Stimulated activated CD8-positive, alpha-beta memory T cell treated with anti-CD3 and anti-CD28 coated beads, Interleukin-7, amount 100 ng/mL, for 48 hours (primary cell): Measurements from ENCODE around the gene SLC38A4.
"Not testable (repeated sequence)": the region's sequence is repeated elsewhere in the genome, so short reads cannot be mapped to it uniquely, and the experiment has no call there.

Experiments used
- DNase-seq, 2 donors: peaks; one replicate each; pipeline ENCODE4 v3.0.0-alpha.2; 2020; ENCODE audit warnings: low read depth in 1 of 2; ENCODE audit errors: extremely low read depth in 1 of 2

The SLC38A4 gene

DNA sequence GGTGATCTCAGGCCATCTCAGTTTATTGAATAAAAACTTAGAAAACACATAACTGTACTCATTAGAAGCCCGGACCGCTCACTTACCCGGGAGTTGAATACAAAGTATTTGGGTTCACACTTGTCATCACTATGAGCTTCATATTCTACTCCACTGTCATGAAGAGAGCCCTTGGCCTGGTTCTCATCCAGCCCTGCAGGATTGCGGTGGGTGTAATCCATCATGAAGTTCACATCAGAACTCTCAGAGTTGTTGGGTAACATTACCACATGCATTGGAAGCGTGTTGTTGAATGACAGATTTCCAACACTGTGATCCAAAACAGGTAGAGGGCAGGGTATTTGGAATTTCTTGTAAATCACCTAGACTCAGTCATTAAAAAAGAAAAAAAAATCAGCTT lies 47.4 kb downstream of the SLC38A4 start:
- no peak for DNase-seq

DNA sequence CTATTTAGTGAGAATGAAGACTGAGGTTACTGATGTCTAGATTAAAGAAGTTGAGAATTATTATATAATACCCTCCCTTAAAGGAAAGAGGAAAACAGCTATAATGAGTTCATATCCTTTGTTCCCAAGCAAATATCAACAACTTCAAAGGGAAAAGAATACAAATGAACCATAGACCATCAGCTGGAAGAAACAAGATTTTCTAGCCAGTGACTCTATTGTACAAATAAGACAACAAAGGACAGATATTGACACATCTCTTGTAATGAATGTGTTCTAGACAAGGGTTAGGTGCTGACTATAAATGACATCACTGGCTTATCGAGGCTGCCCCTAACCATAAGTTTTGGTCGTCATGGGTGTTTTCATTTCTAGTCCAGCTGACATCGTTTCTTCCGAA lies 48.2 kb downstream of the SLC38A4 start:
- no peak for DNase-seq

DNA sequence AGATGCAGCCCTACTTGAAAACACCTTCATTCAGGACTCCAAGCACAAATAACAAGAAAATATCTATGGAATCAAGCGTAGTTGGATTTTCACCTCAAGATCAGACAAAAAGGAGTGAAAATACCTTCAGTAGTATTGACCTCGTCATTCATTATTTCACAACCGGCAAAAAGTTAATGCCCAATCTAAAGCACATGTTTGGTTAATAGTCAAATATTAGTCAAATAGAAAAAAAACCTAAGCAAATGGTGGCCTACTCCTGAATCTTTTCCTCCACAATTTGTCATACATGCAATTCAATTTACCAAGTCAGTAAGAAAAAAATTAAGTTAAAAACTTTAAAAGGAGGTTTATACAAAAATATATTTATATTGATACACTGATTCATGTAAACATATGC lies 50.0 kb downstream of the SLC38A4 start:
- DNase-seq: no peak

DNA sequence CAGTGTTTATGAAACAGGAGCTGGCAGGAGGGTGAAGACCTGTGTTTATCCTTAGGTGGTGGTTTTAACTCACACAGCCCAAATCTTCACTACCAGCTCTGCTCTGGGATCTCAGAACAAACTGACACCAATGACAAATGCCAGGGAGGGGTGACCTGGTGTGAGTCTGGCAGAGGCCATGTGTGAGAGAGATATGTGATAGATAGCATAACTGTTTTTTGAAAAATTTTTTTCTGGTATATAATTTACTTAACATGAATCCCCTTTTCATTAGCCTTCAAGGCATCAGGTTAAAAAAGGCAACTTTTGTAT lies 51.5 kb downstream of the SLC38A4 start:
- no peak for DNase-seq

DNA sequence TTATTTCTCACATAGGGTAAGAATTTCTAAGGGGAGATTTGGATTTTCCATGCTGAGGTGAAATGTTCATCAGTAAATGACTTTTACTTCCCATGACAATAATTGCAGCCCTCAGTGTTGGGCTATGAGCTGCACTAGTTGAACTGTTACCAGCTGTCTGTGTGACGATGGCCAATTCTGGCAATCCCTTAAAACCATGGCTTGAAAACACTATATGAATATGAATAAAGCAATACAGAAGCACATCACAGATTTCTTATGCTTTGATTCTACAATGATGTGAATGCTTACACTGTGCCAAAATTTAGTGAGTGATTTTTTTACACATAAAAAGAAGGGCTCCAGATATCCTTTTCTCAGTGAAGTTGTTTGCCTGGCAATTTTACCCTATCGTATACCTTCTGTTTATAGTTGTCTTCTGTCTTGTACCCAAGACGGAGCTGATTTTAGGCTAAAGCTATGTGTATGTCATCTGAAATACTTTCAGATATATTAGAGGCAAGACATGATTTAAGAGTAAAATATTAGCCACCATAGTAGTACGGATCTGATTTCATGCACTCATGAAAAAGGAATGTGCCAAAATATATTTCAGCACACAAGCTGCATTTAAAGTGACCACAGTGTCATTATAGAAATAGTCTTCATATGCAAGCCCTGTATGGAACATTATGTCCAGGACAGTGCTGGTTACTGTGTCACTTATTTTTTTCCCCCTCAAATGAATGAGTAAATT lies 52.0 kb downstream of the SLC38A4 start:
- DNase-seq: no peak

DNA sequence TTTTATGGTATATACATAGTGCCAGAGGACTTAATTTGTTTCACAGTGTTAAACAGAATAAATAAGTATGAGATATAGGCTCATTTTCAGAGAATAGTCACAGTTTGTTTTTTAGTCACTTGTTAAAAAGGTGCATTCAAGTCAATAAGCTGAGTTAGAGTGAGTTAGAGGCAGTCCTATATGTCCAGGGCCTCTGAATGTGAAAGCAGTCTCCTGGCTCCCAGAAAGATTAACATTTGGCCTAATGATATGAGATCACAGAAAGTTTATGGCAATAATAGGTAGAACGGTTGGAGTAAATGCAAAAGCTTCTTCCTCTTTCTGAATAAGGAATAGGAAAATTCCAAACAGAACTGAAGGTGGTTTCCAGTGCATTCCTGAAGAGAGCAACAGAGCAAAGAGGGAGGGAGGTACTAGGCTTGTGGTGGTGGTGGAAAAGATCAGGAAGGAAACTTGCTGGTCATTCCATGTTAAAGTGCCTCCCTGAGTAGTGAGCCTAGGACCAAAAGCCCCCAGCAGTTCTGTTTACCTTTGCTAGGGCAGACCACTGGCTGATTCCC lies 54.4 kb downstream of the SLC38A4 start:
- DNase-seq: no peak

DNA sequence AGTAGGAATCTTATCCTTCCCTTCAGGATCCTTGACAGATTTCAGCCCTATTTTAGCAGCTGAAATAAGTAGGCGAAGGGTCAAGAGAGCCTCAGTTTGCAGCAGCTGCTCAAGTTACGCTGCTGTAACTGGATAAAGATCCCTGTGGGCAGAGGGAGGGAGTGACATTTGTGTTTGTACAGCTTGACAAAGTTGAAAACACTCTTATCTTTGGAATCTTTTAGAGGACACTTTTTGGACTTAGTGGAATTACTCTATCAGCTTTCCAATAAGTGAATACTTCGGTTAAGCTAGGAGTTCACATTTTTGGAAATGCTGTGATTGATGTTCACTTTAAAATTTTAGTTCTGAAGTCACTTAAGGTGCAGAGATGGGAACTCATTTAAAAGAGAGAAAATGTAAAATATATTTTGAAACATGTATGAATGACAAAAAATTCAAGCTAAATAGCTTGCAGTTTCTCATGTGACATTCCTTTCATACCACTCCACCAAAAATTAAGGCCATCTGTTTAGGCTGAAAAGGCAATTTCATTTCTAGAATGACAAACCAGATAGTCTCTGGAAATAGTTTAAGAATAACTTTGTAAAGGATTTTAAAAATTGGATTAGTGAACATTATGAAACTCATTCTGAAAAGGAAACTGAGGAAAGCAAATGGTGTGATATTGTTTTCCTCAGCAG lies 55.2 kb downstream of the SLC38A4 start:
- DNase-seq: no peak

DNA sequence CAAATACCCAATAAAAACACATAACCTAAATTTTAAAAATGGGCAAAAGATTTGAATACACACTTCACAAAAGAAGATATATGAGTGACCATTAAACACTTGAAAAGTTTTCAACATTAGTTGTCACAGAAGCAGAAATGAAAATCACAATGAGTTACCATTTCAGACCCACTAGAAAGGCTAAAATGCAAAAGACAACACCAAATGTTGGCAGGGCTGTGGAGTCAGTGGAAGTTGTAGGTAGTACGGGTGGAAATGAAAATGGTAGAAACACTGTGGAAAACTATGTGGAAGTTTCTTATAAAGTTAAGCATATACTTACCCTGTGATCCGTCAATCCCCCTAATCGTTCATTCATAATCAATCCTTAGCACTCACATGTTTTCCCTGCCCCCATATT lies 61.8 kb downstream of the SLC38A4 start:
- DNase-seq: no peak

DNA sequence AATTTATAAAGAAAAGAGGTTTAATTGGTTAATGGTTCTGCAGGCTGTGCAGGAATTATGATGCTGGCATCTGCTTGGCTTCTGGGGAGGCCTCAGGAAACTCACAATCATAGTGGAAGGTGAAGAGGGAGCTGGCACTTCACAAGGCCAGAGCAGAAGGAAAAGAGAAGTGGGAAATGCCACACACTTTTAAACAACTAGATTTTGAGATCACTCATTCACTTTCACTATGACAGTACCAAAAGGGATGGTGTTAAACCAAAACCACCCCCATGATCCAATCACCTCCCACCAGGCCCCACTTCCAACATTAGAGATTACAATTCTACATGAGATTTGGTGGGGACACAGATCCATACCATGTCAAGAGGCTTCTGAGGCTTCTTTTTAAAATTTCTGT lies 62.6 kb downstream of the SLC38A4 start:
- DNase-seq: peak in 1 of 2 donors; percentile 1

DNA sequence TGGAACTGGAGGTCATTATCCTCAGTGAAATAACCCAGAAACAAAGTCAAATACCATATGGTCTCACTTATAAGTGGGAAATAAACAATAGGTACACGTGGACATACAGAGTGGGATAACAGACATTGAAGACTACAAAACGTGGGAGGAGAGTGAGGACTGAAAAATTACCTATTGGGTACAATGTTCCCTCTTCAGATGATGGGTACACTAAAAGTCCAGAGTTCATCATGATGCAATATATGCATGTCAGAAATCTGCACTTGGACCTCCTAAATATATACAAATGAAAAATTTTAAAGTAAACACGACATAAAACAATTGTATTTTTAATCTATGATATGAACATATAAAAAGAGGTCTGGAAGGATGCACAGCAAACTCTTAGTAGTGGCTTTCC lies 71.2 kb downstream of the SLC38A4 start:
- no peak for DNase-seq

DNA sequence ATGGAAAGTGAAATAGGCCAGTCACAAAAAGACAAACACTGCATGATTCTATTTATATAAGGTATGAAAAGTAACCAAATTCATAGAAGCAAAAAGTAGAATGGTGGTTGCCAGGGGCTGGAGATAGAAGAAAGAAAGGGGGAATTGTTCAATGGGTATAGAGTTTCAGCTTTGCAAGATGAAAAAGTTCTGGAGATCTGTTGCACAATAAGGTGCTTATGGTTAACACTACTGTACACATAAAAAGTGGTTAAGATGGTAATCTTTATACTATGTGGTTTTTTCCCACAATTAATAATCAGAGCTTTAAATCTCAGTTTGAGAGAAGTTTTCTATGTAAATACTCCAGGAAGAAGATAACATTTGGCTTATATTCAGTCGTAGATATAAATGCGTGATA lies 73.4 kb downstream of the SLC38A4 start:
- DNase-seq: no peak

DNA sequence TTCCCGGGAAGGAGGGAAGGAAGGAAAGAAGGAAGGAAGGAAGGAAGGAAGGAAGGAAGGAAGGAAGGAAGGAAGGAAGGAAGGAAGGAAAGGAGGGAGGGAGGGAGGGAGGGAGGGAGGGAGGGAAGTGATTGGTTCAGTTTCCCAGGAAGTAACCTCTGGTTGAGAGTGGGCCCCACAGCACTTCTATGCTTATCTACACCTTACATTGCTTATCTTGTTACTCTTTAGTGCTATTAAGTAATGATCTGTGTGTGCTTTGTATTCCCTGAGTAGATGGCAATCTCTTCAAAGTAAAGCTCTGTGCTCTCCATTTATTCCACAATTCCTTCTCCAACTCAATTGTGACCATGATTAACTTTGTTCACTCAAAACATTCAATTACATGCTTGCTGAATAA lies 74.6 kb downstream of the SLC38A4 start:
- no peak for DNase-seq

DNA sequence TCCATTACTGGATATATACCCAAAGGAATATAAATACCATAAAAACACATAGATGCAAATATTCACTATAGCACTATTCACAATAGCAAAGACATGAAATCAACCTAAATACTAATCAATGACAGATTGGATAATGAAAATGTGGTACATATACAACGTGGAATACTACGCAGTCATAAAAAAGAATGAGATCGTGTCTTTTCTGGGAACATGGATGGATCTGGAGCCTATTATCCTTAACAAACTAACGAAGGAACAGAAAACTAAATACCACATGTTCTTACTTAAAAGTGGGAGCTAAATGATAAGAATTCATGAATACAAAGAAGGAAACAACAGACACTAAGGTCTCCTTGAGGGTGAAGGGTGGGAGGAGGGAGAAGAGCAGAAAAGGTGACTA lies 76.5 kb downstream of the SLC38A4 start:
- no peak for DNase-seq

DNA sequence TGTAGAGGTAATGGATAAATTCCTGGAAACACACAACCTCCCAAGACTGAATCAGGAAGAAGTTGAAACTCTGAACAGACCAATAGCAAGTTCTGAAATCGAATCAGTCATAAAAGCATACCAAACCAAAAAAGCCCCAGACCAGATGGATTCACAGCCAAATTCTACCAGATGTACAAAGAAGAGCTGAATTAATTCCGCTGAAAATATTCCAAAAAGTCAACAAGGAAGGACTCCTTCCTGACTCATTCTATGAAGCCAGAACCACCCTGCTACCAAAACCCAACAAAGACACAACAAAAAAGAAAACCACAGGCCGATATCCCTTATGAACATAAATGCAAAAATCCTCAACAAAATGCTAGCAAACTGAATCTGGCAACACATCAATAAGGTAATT lies 81.5 kb downstream of the SLC38A4 start:
- DNase-seq: no peak

DNA sequence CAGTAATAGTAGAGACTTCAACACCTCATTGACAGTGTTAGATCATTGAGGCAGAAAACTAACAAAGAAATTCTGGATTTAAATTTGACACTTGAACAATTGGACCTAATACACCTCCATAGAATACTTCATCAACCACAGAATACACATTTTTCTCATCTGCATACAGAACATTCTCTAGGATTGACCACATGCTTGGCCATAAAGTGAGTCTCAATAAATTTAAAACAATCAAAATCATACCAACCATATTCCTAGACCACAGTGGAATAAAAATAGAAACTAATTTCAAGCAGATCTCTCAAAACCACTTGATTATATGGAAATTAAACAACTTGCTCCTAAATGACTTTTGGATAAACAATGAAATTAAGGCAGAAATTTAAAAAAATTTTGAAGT lies 82.3 kb downstream of the SLC38A4 start:
- no peak for DNase-seq

DNA sequence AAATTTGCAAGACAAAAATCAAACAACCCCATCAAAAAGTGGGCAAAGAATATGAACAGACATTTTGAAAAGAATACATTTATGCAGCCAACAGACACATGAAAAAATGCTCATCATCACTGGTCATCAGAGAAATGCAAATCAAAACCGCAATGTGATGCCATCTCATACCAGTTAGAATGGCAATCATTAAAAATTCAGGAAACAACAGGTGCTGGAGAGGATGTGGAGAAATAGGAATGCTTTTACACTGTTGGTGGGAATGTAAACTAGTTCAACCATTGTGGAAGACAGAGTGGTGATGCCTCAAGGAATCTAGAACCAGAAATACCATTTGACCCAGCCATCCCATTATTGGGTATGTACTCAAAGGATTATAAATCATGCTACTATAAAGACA lies 83.5 kb downstream of the SLC38A4 start:
- DNase-seq: not testable (repeated sequence)

DNA sequence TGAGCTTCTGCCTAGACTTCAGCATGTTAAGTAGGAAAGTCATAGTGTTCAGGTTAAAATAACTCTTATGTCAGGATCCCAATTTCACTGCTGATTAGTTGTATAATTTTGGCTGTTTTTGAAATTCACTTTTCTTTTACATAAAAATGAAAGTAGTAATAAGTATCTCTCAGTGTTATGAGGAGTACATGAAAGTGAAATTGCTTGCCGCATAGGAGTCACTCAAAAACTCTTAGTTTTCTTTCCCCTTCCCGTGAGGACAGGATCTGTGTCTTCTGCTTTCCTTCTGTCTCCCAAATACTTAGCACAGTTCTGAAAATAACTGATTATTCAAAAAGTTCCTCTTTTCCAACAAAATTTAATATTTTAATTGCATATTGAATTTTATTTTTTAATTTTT lies 100.5 kb downstream of the SLC38A4 start:
- no peak for DNase-seq

DNA sequence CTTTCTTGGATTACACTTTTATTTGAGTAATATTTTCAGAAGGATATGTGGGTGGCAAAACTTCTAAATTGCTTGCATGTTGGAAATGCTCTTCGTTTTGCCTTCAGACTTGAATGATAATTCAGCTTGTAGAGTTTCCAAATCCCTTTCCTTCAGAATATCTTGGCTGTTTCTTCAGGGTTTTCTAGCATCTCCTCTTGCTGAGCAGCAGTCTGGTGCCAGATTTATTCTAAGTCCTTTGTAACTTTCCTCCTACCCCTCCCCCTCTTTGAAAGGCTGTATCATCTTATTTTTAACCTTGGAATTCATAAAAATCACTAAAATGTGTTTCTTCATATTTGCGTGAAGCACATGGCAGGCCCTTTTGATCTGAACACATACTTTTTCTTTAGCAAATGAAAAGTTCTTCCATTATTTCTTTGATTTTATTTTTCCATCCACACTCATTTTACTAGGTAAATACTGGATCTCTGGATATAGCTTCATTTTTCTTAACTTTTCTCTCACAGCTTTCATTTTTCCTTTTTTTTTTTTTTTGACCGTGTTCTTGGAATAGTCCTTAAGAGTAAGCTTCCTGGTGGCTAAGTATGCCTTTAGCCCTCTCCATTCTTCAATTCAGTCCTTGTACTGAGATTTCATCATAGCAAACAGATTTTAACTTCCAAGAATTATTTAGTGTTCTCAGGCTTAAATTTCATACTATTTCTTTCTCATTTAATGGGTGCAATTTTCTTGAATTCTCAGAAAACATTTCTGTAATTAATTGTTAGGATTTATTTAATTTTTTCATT lies 102.0 kb downstream of the SLC38A4 start:
- DNase-seq: no peak

DNA sequence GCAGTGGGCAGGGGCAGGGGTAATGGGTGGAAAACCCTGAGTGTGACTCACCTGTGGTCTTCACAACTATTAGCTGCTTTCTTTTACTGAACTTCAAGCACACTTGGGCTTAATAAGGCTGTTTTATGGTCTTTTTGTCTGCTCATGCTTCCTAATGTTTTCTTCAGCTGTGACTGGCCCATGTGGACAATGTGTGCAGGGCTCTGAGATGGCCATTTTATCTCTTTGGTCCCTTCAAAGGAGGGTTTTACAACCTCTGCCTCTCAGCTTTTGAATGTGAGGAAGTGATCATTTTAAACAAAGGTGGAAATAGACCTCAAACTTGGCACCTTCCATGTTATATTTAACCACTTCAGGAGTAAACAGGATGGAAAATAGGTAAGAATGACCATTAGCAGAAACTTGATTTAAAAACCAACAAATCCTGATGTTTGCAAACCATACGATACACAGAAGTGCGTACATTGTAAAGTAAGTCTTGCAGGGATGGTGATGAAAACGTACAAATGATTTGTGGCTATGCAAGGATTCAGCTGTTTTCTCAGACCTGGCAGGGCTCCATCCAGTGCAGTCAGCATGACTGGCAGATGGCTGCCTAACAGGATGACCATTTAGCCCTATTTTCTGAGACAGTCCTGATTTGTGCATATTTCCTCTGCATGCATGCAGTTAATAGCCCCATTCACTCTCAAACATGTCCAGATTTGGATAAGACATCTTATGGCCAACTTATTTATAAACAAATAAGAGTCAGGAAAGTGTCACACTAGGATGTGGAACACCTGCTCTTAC lies 103.2 kb downstream of the SLC38A4 start:
- DNase-seq: no peak

DNA sequence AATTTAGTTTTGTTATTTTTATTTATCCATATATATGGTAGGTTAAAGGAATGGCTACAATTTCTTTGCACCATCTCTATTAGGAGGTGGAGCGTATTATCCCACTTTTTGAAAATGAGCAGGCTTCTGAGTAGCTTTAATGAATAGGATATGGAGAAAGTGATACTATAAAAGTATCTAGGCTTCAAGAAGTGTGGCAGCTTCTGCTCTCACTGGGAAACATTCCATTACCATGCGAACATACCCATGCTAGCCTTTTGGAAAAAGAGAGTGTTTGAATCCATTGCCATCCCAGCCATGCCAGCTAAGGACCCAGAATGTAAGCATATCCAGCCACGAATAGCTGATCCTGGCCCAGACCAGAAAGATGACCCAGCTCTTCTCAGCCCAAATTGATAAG lies 107.3 kb downstream of the SLC38A4 start:
- no peak for DNase-seq

DNA sequence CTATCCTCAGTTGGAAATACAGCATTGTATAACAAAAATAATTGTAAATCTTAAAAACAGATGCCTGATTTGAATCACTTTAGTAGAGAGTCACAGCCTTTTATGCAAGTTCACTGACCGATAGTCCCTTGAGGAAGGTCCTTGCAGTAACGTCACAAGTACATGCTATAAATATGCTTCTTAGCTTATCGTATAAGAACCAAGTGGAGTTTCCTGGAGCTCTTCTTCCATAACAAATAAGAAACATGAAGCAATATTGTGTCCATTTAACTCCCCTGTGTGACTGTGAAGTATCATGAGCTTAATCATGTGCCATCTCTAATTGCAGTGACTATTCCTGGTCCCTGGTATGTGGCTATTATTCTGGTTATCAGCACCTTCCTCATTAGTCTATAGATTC lies 107.9 kb downstream of the SLC38A4 start:
- DNase-seq: no peak
